SK-N-SH treated with all-trans-retinoic acid at 6 μM for 48 hours (cell line): ENCODE data around the gene MAP3K15.
"Not testable (repeated sequence)": the region's sequence is repeated elsewhere in the genome, so short reads cannot be mapped to it uniquely, and the experiment has no call there.

ENCODE experiments used
- ATAC-seq: fragments of 200-7000 bp; cut with Tn5 transposase; 3 replicates; pipeline ENCODE4 v1.9.1; 2020; ENCODE audit warnings: mild to moderate bottlenecking, moderate library complexity
- ARNTL ChIP-seq: fragments of 450-650 bp; formaldehyde crosslinking; IDR thresholded peaks from 2 replicates; pipeline ENCODE4 v1.5.0; 2020; ENCODE audit warnings: low read depth, mild to moderate bottlenecking, moderate library complexity, borderline replicate concordance
- BACH2 ChIP-seq: fragments of 250-450 bp; sonication (Bioruptor Pico); IDR thresholded peaks from 2 replicates; pipeline ENCODE4 v1.9.0; 2021; ENCODE audit warnings: mild to moderate bottlenecking, borderline replicate concordance
- CREB5 ChIP-seq: fragments of 250-450 bp; sonication (Bioruptor Pico); IDR thresholded peaks from 2 replicates; pipeline ENCODE4 v1.5.1; 2020; ENCODE audit warnings: low read depth, mild to moderate bottlenecking, moderate library complexity
- CSDC2 ChIP-seq: fragments of 250-450 bp; sonication (Bioruptor Pico); IDR thresholded peaks from 2 replicates; pipeline ENCODE4 v1.5.0; 2020; ENCODE audit warnings: mild to moderate bottlenecking, moderate library complexity
- ESRRG ChIP-seq: fragments of 250-450 bp; sonication (Bioruptor Pico); IDR thresholded peaks from 2 replicates; pipeline ENCODE4 v1.6.1; 2021; ENCODE audit warnings: mild to moderate bottlenecking
- ISL1 ChIP-seq: fragments of 250-450 bp; sonication (Bioruptor Pico); IDR thresholded peaks from 2 replicates; pipeline ENCODE4 v2.1.2; 2022; ENCODE audit warnings: mild to moderate bottlenecking, moderate library complexity
- OSR1 ChIP-seq: fragments of 250-450 bp; sonication (Bioruptor Pico); IDR thresholded peaks from 2 replicates; pipeline ENCODE4 v1.8.0; 2022; ENCODE audit warnings: moderate library complexity, mild to moderate bottlenecking, inconsistent platforms
- PATZ1 ChIP-seq: fragments of 250-450 bp; sonication (Bioruptor Pico); IDR thresholded peaks from 2 replicates; pipeline ENCODE4 v1.8.0; 2020; ENCODE audit warnings: mild to moderate bottlenecking, moderate library complexity, borderline replicate concordance
- PPARA ChIP-seq: fragments of 250-450 bp; sonication (Bioruptor Pico); IDR thresholded peaks from 2 replicates; pipeline ENCODE4 v1.5.0; 2020; ENCODE audit warnings: mild to moderate bottlenecking, borderline replicate concordance
- RARB ChIP-seq: fragments of 250-450 bp; sonication (Bioruptor Pico); IDR thresholded peaks from 2 replicates; pipeline ENCODE4 v1.8.0; 2021; ENCODE audit warnings: mild to moderate bottlenecking, moderate library complexity
- SNAI2 ChIP-seq: fragments of 250-450 bp; sonication (Bioruptor Pico); IDR thresholded peaks from 2 replicates; pipeline ENCODE4 v1.5.0; 2020; ENCODE audit warnings: mild to moderate bottlenecking, moderate library complexity
- TCF4 ChIP-seq: fragments of 250-450 bp; sonication (Bioruptor Pico); IDR thresholded peaks from 2 replicates; pipeline ENCODE4 v1.8.0; 2021; ENCODE audit warnings: mild to moderate bottlenecking, moderate library complexity, borderline replicate concordance
- TOX ChIP-seq: fragments of 250-450 bp; sonication (Bioruptor Pico); IDR thresholded peaks from 2 replicates; pipeline ENCODE4 v1.8.0; 2021; ENCODE audit warnings: mild to moderate bottlenecking, moderate library complexity, borderline replicate concordance
- TSHZ2 ChIP-seq: fragments of 250-450 bp; sonication (Bioruptor Pico); IDR thresholded peaks from 2 replicates; pipeline ENCODE4 v1.5.0; 2020; ENCODE audit warnings: mild to moderate bottlenecking, moderate library complexity
- ZC3H10 ChIP-seq: fragments of 250-450 bp; sonication (Bioruptor Pico); IDR thresholded peaks from 2 replicates; pipeline ENCODE4 v1.5.1; 2021; ENCODE audit warnings: mild to moderate bottlenecking, moderate library complexity
- ZFP30 ChIP-seq: fragments of 450-650 bp; formaldehyde crosslinking; IDR thresholded peaks from 2 replicates; pipeline ENCODE4 v1.5.0; 2022; ENCODE audit warnings: mild to moderate bottlenecking, moderate library complexity
- ZNF565 ChIP-seq: fragments of 450-650 bp; formaldehyde crosslinking; conservative IDR thresholded peaks from 2 replicates; pipeline ENCODE4 v1.5.0; 2020; ENCODE audit warnings: low read depth, mild to moderate bottlenecking, moderate library complexity
- ZNF70 ChIP-seq: fragments of 450-650 bp; formaldehyde crosslinking; IDR thresholded peaks from 2 replicates; pipeline ENCODE4 v1.5.0; 2020; ENCODE audit warnings: mild to moderate bottlenecking, moderate library complexity
- TF ChIP-seq, protein P1 (sequence below): fragments of 250-450 bp; sonication (Bioruptor Pico); IDR thresholded peaks from 2 replicates; pipeline ENCODE4 v1.5.1; 2021; ENCODE audit warnings: mild to moderate bottlenecking, moderate library complexity

The MAP3K15 gene

DNA sequence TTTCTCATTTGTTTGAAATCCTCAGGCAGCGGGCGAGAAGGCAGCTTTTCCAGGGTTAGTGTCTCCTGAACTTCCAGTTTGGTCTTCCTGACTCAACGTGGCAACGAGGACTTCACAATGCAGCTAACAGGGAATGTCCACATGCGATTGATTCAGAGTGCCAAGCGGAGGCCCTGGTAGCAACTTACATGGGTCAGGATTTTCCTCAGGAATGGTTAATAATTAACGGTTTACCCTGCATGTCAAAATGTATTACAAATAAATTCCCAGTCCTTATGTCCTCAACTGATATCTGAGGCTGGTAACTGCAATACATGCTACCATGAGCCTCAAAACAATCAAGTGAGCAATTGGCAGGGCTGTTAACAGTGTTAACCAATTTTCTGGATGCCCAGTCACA lies 67.2 kb downstream of the MAP3K15 start:
- TF ChIP-seq ISL1 (CRISPR knock-in tag) (no peak), RARB (no peak), SNAI2 (no peak), OSR1 (CRISPR knock-in tag) (no peak), BACH2 (no peak), ZNF70 (CRISPR knock-in tag) (no peak), PATZ1 (CRISPR knock-in tag) (no peak), CREB5 (CRISPR knock-in tag) (no peak)
- no peak for ATAC-seq

GRCh38 chrX:19446397-19446796 lies 68.9 kb downstream of the MAP3K15 start:
- ATAC-seq: no peak

GRCh38 chrX:19445772-19446171 lies 69.5 kb downstream of the MAP3K15 start:
- not testable (repeated sequence) for ATAC-seq

More at GRCh38 chrX:19446397-19446796, 68.9 kb downstream of the MAP3K15 start:
- TF ChIP-seq RARB (no peak), ARNTL (CRISPR knock-in tag) (no peak)

DNA sequence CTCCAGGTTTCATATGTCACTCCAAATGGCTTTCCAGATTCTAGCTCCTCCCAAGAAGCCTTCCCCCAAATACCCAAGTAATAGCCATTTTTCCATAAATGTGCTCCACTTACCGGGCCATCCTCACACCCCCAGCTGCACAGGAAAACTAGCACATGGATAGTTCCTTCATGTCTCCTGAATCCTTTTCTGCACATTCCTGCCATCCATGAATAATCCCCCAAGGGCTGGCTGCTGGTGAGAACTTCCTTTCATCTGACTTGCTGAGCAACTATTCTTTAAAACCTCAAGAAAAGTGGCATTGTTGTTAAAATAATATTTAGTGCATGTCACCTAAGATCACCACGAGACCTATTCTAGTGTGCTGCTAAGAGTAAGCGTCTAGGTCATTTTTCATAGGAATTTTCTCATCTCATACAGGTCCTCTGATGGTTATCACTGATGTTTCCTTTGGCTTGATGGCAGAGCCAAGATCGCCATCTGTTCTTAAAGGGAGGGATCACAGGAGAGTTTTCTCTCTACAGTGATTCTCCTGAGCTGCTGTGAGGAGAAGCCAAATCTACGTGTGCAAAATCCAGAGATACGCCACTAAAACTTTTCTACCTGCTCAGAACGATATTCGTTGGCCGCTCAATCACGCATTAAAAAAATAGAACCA lies 71.3 kb downstream of the MAP3K15 start:
- ATAC-seq: no peak
- TF ChIP-seq ZFP30 (CRISPR knock-in tag) (no peak), TOX (CRISPR knock-in tag) (no peak), ZNF565 (CRISPR knock-in tag) (no peak), ZC3H10 (CRISPR knock-in tag) (no peak), TSHZ2 (CRISPR knock-in tag) (no peak), ZNF70 (CRISPR knock-in tag) (no peak), SNAI2 (no peak), ESRRG (no peak)
- TF ChIP-seq, protein P1, sequence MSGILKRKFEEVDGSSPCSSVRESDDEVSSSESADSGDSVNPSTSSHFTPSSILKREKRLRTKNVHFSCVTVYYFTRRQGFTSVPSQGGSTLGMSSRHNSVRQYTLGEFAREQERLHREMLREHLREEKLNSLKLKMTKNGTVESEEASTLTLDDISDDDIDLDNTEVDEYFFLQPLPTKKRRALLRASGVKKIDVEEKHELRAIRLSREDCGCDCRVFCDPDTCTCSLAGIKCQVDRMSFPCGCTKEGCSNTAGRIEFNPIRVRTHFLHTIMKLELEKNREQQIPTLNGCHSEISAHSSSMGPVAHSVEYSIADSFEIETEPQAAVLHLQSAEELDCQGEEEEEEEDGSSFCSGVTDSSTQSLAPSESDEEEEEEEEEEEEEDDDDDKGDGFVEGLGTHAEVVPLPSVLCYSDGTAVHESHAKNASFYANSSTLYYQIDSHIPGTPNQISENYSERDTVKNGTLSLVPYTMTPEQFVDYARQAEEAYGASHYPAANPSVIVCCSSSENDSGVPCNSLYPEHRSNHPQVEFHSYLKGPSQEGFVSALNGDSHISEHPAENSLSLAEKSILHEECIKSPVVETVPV (CRISPR knock-in tag): no peak

- no peak for ATAC-seq
- no peak for TF ChIP-seq TCF4 (CRISPR knock-in tag)
- TF ChIP-seq PPARA: no peak
- TF ChIP-seq CSDC2 (CRISPR knock-in tag): no peak
- TF ChIP-seq RARB: no peak
- no peak for TF ChIP-seq PATZ1 (CRISPR knock-in tag)
- no peak for TF ChIP-seq TSHZ2 (CRISPR knock-in tag)
- TF ChIP-seq, protein P1 (CRISPR knock-in tag): no peak
- TF ChIP-seq ISL1 (CRISPR knock-in tag): no peak
- no peak for TF ChIP-seq OSR1 (CRISPR knock-in tag)
- no peak for TF ChIP-seq ARNTL (CRISPR knock-in tag)
Observed at GRCh38 chrX:19440713-19441112, 74.6 kb downstream of the MAP3K15 start.

- ATAC-seq: not testable (repeated sequence)
Observed at GRCh38 chrX:19422661-19423060, 92.6 kb downstream of the MAP3K15 start.
